Esophagus squamous epithelium (tissue), 4 donors: Measurements from ENCODE around the gene PLK3.

Experiments
- POLR2A ChIP-seq, 4 donors: fragments of 450-650 bp; IDR thresholded peaks; one replicate each; pipeline ENCODE4 v1.6.1; 2017; ENCODE audit warnings: antibody characterized with exemption in 4 of 4, mild to moderate bottlenecking in 4 of 4, moderate library complexity in 3 of 4
- TF ChIP-seq, protein P1 (sequence below), 6 experiments: fragments of 450-650 bp in 4 of 6; fragments of 200-600 bp in 2 of 6; sonication (generic) in 2 of 6; IDR thresholded peaks; one replicate each; pipeline ENCODE4 v1.5.1; 2016 to 2019; ENCODE audit warnings: antibody characterized with exemption in 6 of 6, mild to moderate bottlenecking in 4 of 6, moderate library complexity in 4 of 6

DNA sequence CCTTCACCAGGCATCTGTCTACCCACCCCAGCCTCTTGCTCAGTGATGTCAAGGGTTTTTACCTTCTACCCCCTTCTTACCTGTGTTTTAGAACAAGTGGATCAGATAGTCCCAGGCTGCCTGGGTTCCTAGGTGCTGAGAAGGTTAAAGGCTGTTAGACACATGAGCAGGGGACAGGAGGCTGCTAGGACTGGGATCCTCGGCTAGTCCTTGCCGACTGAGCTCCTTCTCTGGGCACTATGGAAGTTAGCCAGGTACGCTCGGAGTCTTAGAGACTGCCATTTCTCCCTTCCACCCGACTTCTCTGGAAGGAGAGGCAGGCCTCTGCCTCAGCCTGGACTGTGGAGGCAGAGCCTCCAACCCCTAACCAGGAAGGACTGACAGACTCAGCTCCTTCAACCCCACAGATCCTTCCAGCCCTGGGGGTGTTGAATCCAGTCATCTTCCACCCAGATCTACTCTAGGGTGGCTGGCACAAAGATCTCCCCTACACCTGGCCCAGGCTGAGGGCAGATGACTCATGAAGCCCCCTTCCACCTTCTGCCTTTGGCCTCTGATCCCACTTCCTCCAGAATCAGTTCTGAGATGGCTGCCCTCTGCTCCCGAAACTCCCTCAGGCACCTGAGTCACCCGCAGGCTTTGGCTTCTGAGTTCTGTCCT is 6.7 kb downstream of the PLK3 start, which contains the start of gene DYNLT4:
- peak in 1 of 4 donors; percentile 32 for TF ChIP-seq POLR2A (IDR thresholded peaks at IDR 0.05)
- TF ChIP-seq, protein P1, sequence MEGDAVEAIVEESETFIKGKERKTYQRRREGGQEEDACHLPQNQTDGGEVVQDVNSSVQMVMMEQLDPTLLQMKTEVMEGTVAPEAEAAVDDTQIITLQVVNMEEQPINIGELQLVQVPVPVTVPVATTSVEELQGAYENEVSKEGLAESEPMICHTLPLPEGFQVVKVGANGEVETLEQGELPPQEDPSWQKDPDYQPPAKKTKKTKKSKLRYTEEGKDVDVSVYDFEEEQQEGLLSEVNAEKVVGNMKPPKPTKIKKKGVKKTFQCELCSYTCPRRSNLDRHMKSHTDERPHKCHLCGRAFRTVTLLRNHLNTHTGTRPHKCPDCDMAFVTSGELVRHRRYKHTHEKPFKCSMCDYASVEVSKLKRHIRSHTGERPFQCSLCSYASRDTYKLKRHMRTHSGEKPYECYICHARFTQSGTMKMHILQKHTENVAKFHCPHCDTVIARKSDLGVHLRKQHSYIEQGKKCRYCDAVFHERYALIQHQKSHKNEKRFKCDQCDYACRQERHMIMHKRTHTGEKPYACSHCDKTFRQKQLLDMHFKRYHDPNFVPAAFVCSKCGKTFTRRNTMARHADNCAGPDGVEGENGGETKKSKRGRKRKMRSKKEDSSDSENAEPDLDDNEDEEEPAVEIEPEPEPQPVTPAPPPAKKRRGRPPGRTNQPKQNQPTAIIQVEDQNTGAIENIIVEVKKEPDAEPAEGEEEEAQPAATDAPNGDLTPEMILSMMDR (IDR thresholded peaks at IDR 0.05) = no peak
